Embryonic facial prominence (tissue), 1 donor: ENCODE data around the gene AHDC1.
"Not testable (repeated sequence)": the region's sequence is repeated elsewhere in the genome, so short reads cannot be mapped to it uniquely, and the experiment has no call there.

ENCODE experiments used
- DNase-seq: peaks from one replicate; pipeline ENCODE4 v3.0.0-alpha.2; 2016; ENCODE audit errors: extremely low spot score

The AHDC1 gene

DNA sequence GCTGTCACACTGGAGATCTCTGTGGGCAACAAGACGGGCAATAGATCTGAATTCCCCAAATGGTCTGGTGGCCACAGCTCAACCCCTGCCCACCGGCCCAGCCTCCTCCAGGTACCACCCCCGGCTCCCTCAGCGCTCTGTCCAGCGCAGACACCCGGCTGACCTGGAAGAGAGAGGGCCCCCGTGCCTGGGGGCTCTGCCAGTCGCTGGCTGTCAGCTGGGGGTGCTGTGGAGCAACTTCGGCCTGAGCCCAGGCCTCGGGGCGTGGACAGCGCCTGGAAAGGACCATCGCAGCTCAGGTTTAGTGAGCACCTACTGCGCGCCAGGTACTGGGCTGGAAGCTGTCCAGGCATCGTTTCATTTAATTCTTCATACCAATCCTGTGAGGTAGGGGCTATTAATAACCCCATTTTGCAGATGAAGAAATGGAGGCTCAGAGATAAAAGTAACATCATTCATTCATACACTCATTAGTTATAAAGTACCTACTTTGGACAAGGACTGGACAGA is 51.0 kb downstream of the AHDC1 start:
- DNase-seq: no peak

- DNase-seq: no peak
These were observed 52.0 kb downstream of the AHDC1 start for GRCh38 chr1:27551953-27552312.

DNA sequence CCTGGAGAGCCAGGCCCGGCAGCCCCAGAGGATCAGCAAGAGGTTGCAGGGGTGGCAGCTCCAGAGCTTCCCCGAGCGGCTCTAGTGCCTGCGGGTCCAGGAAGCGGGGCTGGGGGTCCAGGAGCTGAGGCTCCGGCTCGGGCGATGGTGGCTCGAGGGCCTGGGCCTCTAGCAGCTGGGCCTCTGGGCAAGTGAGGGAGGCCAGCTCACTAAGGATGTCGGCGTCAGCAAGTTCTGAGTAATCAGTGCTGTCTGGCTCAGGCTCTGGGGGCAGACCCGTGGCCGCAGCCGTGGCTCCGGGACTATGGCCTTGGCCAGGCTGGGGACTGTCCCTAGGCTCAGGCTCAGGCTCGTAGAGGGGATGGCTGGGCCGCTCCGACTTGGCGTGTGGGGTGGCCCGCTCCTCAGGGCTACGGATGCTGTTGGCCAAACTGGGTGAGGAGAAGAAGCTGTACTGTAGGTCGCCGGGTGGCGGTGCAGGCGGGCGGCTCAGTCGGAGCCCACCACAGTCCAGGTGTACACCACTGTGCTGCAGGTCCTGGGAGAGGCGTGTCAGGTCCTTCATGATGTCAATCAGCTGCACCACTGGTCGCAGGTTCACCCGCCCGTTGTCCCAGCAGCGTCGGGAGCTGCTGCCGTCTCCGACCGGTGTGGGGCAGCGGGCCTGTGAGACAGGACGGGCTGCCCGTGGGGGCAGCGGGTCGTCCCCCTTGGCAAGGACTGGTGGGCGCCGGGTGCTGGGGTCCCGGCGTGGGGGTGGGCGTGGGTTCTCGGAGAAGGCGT is 52.6 kb downstream of the AHDC1 start:
- no peak for DNase-seq

GRCh38 chr1:27550510-27551169 is 53.3 kb downstream of the AHDC1 start:
- no peak for DNase-seq

GRCh38 chr1:27549807-27550408 is 54.0 kb downstream of the AHDC1 start:
- DNase-seq: no peak

- DNase-seq: no peak
These were observed 54.9 kb downstream of the AHDC1 start for GRCh38 chr1:27548858-27549719.

- no peak for DNase-seq
These were observed 55.6 kb downstream of the AHDC1 start for GRCh38 chr1:27548136-27548853.

GRCh38 chr1:27547220-27548116 is 56.5 kb downstream of the AHDC1 start:
- no peak for DNase-seq

- DNase-seq: no peak
These were observed 58.1 kb downstream of the AHDC1 start for GRCh38 chr1:27545876-27546275.

GRCh38 chr1:27545271-27545670 is 58.7 kb downstream of the AHDC1 start:
- no peak for DNase-seq

DNA sequence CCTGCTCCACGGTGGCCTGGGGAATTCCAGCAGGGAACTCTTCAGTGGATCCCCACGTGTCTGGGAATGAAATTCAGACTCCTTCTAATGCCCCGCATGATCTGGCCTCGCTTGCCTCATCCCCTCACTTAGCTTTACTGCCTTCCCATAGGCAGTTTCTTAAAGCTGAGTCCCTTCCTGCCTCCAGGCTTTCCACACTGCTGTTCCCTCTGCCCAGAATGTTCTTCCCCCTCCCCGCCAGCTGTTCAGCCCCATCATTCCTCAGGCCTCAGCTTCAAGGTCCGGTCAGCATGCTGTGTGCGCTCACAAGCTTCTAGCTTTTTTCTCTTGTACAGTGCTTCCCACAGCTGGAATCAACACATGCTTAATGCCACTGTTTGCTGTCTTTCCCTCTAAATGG is 59.1 kb downstream of the AHDC1 start:
- DNase-seq: no peak

DNA sequence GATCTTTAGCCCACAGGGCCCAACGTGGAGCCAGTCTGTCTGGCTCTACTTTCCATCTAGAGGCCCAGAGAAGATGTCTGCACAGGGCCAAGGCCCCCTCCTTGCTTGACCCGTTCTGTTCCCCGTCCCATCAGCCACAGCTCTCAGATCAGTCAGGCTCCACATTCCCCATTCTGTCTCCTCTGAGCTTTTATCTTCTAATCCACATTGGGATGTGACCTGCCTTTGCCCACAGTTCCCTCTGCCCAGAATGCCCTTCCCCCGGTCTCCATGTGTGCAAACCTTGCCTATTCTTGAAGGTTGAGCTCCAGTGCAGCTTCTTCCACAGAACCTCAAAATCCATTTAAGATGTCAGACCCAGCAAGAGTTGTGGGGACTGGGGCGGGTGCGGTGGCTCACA is 60.7 kb downstream of the AHDC1 start:
- DNase-seq: no peak

GRCh38 chr1:27542463-27543273 is 61.3 kb downstream of the AHDC1 start:
- no peak for DNase-seq

GRCh38 chr1:27539901-27540861 is 63.8 kb downstream of the AHDC1 start:
- DNase-seq: no peak

- DNase-seq: no peak
These were observed 65.2 kb downstream of the AHDC1 start for GRCh38 chr1:27538793-27539192.

- DNase-seq: not testable (repeated sequence)
These were observed 65.7 kb downstream of the AHDC1 start for GRCh38 chr1:27538305-27538676.

DNA sequence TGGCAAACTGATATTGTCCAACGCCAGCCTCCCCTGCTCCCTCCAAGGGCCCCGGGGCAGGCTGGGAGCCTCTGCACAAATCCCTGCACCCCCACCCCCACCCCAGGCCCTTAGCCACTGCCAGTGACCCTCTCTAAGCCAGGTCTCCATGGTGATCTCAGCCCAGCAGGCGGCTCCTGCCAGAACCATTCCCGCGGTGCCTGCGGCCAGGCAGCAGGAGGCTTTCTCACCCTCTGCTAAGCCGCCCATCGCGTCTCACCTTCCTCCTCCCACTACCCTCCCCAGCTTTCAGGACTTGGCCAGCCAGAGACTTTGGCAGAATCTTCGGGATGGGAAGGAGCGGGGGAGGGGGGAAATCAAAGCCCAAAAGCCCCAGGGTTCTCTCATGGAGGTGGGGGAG is 67.2 kb downstream of the AHDC1 start:
- no peak for DNase-seq
